ENCODE results near the gene COL25A1. TPM values are rescaled to one million over a fixed set of nuclear protein-coding genes. Genes with fewer than 3 reads are reported as not detected.

The COL25A1 gene
- polyA plus RNA-seq, 3 donors: 14.5 to 20.1 (median 17.1) TPM

GRCh38 chr4:108917255-108917654 lies 385.2 kb downstream of the COL25A1 start:
- no peak for DNase-seq (ENCODE audit: extremely low read depth in 1 of 11, low read depth in 9 of 11, low spot score in 4 of 11)

GRCh38 chr4:108916638-108917037 lies 385.8 kb downstream of the COL25A1 start:
- no peak for DNase-seq (ENCODE audit: extremely low read depth in 1 of 11, low read depth in 9 of 11, low spot score in 4 of 11)

DNA sequence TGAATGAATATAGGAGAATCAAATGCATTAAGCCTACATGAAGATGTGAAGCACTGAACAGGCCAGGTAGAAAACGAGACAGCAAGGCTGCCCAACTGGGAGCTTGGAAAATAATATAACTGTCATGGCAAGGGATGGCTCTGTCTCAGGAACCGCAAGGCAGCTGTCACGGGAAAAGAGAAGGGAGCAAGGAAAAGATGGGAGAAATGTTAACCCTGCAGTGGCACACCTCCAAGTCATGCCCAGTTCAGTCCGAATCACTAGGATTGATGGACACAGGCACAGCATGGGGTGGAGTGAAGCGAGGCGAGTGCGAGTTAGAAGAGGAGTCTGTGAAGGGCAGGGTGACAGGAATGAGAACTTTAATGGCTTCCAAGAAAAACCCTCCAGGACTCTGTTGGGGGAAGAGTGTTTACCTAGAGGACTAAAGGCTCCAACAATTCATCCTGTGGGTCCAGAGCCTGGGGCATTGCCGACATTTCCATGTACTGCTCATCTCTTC lies 395.5 kb downstream of the COL25A1 start:
- DNase-seq (ENCODE audit: extremely low read depth in 1 of 11, low read depth in 9 of 11, low spot score in 4 of 11): no peak

GRCh38 chr4:108906006-108906405 lies 396.5 kb downstream of the COL25A1 start:
- no peak for DNase-seq (ENCODE audit: extremely low read depth in 1 of 11, low read depth in 9 of 11, low spot score in 4 of 11)

DNA sequence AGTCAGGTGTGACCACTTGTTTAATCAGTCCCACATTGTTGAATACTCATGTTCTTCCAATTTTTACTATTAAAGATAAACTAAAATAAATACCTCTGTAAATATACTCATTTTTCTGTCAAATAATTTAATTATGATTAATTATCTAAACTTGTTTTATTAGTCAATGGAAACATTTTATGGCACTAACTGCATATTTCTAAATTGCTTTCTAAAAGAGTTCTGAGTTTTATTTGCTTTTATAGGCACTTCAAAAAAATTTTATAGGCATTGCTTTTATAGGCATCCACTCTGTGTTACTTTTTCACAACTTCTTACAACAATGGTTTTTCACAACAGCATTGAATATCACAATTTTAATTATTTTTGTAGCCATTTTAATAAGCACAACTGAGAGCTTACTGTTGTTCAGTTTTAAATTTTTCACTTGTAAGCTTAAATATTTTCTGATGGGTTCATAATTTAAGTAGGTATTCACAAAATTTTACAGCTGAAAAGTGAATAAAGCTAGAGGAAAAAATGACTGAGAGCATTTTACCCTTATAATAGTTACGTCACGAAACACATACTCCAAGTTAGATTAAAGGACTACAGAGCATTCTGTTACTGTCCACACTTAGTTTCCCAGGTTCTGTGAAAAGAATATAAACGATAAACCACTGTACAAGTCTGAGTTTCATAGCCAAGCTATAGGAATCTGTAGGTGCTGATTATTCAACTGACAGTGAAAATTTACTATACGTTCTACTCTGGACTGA lies 398.8 kb downstream of the COL25A1 start:
- DNase-seq (ENCODE audit: extremely low read depth in 1 of 11, low read depth in 9 of 11, low spot score in 4 of 11): no peak

DNA sequence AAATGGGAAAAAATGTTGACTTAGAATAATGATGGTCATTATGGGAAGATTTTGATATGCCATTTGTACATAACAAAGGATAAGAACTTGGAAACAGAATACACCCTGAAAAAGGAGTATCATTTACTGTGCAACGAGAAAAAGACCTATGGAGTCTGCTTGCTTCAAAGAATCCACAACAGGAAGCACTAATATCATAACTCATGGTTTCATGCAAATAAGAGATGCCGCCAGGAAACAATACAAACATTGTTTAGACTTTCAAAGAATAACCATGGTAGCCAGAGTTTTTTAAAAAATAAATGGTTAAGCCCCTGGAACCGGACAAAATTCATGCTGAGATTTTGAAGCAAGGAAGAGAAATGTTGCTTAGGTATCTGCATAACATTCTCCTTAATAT lies 399.7 kb downstream of the COL25A1 start:
- no peak for DNase-seq (ENCODE audit: extremely low read depth in 1 of 11, low read depth in 9 of 11, low spot score in 4 of 11)

DNA sequence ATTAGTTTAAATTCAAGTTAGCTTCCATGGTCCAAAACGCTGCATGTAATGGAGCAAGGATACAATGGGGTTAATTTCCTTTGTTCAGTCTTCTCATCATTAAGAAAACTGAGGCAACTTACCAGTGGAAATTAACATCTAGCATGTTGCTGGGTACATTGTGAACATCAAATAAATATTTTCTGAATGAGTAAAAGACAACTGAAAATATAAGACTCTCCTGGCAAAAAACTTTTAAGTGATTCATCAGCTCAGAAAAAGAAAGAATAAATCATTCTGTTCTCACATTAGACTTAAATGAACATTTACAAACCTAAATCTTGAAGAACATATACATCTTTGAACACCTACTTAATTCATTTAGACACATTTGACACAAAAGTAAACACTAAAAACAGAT lies 401.2 kb downstream of the COL25A1 start:
- DNase-seq (ENCODE audit: extremely low read depth in 1 of 11, low read depth in 9 of 11, low spot score in 4 of 11): no peak

GRCh38 chr4:108900018-108900580 lies 402.4 kb downstream of the COL25A1 start:
- peak in 2 of 11 donors; percentile 7 to 32 for DNase-seq (ENCODE audit: extremely low read depth in 1 of 11, low read depth in 9 of 11, low spot score in 4 of 11)

- no peak for DNase-seq (ENCODE audit: extremely low read depth in 1 of 11, low read depth in 9 of 11, low spot score in 4 of 11)
Measured at GRCh38 chr4:108893468-108893867, 409.0 kb downstream of the COL25A1 start.

- no peak for DNase-seq (ENCODE audit: extremely low read depth in 1 of 11, low read depth in 9 of 11, low spot score in 4 of 11)
Measured at GRCh38 chr4:108891896-108892590, 410.4 kb downstream of the COL25A1 start.

DNA sequence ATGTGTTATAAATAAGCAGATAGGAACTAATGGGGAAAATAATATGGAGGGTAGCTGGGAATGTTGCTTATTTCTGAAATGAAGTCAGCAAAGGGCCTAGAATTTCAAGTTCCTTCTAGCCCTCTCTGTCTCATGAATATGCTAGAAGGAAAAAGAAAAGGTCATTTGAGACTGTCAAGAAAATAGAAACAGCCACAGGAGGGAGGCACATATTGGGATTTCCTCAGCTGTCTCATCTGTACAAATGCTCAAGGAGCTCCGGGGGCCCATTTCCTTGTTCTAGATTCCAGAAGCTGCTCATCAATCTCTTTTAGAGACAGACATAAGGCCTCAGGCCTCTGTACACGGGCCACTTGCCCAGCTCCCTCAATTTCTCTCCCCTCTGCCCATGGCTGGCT lies 412.0 kb downstream of the COL25A1 start:
- no peak for DNase-seq (ENCODE audit: extremely low read depth in 1 of 11, low read depth in 9 of 11, low spot score in 4 of 11)

GRCh38 chr4:108889696-108890483 lies 412.6 kb downstream of the COL25A1 start:
- DNase-seq (ENCODE audit: extremely low read depth in 1 of 11, low read depth in 9 of 11, low spot score in 4 of 11): peak in 8 of 11 donors; percentile 12 to 57 (median 32)

DNA sequence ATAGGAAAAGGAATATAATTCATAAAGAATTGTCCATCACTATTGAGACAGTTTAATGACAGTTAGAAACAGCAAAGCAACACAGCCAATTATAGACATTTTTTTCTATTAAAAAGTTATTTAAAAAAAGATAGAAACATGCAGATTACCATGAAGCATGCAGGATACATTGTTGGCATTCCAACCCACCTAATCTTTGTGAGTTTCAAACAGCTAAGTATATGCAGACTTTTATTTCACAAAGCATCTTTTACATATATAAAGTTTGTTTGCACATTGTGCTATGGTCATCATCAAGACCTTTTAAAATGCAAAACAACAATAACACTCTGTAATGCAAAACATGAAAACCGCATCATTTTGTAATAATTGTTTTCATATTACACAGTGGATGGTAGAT lies 413.7 kb downstream of the COL25A1 start:
- DNase-seq (ENCODE audit: extremely low read depth in 1 of 11, low read depth in 9 of 11, low spot score in 4 of 11): no peak

DNA sequence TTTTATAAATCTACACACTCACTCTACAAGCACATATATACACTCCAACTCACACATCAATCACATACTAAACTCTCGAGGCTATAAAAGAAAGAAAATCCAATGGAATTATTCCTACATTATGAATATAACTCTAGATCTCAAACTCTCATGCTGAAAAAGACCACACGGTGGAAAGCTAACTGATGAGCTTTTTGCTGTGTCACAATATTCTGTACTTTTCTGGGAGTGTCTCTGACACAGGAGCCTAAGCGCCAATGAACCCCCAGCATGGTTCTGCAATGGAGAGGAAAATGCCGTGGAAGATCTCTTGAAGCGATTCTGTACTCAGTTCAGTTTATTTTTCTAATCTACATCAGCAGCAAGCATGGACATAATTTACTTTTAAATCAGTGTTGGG lies 415.4 kb downstream of the COL25A1 start:
- no peak for DNase-seq (ENCODE audit: extremely low read depth in 1 of 11, low read depth in 9 of 11, low spot score in 4 of 11)

GRCh38 chr4:108885211-108885610 lies 417.2 kb downstream of the COL25A1 start:
- no peak for DNase-seq (ENCODE audit: extremely low read depth in 1 of 11, low read depth in 9 of 11, low spot score in 4 of 11)

GRCh38 chr4:108884596-108884995 lies 417.9 kb downstream of the COL25A1 start:
- no peak for DNase-seq (ENCODE audit: extremely low read depth in 1 of 11, low read depth in 9 of 11, low spot score in 4 of 11)

- DNase-seq (ENCODE audit: extremely low read depth in 1 of 11, low read depth in 9 of 11, low spot score in 4 of 11): no peak
Measured at GRCh38 chr4:108881986-108882385, 420.5 kb downstream of the COL25A1 start.

GRCh38 chr4:108881190-108881589 lies 421.3 kb downstream of the COL25A1 start:
- DNase-seq (ENCODE audit: extremely low read depth in 1 of 11, low read depth in 9 of 11, low spot score in 4 of 11): no peak

GRCh38 chr4:108878806-108879205 lies 423.7 kb downstream of the COL25A1 start:
- no peak for DNase-seq (ENCODE audit: extremely low read depth in 1 of 11, low read depth in 9 of 11, low spot score in 4 of 11)

Data from renal cortex interstitium (tissue), 11 donors.